Neural cell (in vitro differentiated cells): ENCODE measurements around the gene TMEM273.

ENCODE experiments used
- RAD21 ChIP-seq: fragments of 450-650 bp; conservative IDR thresholded peaks from 2 replicates; pipeline ENCODE4 v1.6.1; 2014; ENCODE audit warnings: antibody characterized with exemption, mild to moderate bottlenecking, moderate library complexity
- TF ChIP-seq, protein P1 (sequence below): IDR thresholded peaks from 2 replicates; pipeline ENCODE4 v1.6.1; 2012; ENCODE audit warnings: borderline replicate concordance
- TF ChIP-seq, protein P2 (sequence below): fragments of 450-650 bp; IDR thresholded peaks from 2 replicates; pipeline ENCODE4 v1.5.1; 2014; ENCODE audit warnings: antibody characterized with exemption, mild to moderate bottlenecking, moderate library complexity; ENCODE audit not compliant: poor library complexity, severe bottlenecking

DNA sequence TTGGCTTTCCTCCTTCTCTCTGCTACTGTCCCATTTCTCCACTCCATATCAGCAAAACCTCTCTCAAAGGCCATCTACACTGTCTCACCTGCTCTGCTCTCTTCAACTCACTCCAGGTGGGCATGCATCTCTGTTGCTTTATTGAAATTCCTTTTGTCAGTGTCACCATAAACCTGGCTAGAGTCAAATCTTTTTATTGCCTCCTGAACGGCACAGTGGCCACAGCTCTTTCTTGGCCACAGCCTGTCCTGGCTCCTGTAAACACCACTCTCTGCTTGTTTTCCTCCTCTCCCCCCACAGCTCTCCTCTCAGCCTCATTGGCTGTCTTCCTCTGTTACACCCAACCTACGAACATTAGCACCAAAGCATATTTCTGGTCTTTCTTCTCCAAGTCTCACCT is 31.1 kb upstream of the TMEM273 start:
- TF ChIP-seq, protein P1, sequence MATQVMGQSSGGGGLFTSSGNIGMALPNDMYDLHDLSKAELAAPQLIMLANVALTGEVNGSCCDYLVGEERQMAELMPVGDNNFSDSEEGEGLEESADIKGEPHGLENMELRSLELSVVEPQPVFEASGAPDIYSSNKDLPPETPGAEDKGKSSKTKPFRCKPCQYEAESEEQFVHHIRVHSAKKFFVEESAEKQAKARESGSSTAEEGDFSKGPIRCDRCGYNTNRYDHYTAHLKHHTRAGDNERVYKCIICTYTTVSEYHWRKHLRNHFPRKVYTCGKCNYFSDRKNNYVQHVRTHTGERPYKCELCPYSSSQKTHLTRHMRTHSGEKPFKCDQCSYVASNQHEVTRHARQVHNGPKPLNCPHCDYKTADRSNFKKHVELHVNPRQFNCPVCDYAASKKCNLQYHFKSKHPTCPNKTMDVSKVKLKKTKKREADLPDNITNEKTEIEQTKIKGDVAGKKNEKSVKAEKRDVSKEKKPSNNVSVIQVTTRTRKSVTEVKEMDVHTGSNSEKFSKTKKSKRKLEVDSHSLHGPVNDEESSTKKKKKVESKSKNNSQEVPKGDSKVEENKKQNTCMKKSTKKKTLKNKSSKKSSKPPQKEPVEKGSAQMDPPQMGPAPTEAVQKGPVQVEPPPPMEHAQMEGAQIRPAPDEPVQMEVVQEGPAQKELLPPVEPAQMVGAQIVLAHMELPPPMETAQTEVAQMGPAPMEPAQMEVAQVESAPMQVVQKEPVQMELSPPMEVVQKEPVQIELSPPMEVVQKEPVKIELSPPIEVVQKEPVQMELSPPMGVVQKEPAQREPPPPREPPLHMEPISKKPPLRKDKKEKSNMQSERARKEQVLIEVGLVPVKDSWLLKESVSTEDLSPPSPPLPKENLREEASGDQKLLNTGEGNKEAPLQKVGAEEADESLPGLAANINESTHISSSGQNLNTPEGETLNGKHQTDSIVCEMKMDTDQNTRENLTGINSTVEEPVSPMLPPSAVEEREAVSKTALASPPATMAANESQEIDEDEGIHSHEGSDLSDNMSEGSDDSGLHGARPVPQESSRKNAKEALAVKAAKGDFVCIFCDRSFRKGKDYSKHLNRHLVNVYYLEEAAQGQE = no peak
- TF ChIP-seq RAD21 = no peak
- TF ChIP-seq, protein P2, sequence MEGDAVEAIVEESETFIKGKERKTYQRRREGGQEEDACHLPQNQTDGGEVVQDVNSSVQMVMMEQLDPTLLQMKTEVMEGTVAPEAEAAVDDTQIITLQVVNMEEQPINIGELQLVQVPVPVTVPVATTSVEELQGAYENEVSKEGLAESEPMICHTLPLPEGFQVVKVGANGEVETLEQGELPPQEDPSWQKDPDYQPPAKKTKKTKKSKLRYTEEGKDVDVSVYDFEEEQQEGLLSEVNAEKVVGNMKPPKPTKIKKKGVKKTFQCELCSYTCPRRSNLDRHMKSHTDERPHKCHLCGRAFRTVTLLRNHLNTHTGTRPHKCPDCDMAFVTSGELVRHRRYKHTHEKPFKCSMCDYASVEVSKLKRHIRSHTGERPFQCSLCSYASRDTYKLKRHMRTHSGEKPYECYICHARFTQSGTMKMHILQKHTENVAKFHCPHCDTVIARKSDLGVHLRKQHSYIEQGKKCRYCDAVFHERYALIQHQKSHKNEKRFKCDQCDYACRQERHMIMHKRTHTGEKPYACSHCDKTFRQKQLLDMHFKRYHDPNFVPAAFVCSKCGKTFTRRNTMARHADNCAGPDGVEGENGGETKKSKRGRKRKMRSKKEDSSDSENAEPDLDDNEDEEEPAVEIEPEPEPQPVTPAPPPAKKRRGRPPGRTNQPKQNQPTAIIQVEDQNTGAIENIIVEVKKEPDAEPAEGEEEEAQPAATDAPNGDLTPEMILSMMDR = no peak
